GM12872 (cell line): Measurements from ENCODE around the gene IQGAP2.

ENCODE experiments used
- TF ChIP-seq, protein P1 (sequence below): IDR thresholded peaks from 3 replicates; pipeline ENCODE4 v1.5.1; 2011; ENCODE audit warnings: low read depth, mild to moderate bottlenecking, low read length, moderate library complexity; ENCODE audit not compliant: insufficient read depth

IQGAP2 gene

DNA sequence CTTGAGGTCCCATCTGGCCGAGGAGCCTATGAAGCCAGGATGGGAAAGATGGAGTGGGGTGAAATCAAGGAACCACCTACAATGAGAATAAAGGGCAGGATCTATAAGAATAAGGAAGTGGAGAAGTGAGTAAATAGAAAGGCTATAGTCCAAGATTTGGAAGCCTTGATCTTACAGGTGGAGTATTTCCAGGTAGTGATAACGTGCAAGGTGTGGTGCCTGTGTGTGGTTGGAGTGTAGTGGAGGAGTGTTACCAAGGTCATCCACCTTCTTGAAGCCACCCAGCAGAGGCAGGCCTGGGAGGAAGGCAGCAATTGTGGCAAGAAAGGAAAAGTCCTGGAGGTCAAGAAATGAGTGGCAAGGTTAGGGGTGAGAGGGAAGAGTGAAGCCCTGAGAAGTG, 72.9 kb downstream of the IQGAP2 start:
- TF ChIP-seq, protein P1, sequence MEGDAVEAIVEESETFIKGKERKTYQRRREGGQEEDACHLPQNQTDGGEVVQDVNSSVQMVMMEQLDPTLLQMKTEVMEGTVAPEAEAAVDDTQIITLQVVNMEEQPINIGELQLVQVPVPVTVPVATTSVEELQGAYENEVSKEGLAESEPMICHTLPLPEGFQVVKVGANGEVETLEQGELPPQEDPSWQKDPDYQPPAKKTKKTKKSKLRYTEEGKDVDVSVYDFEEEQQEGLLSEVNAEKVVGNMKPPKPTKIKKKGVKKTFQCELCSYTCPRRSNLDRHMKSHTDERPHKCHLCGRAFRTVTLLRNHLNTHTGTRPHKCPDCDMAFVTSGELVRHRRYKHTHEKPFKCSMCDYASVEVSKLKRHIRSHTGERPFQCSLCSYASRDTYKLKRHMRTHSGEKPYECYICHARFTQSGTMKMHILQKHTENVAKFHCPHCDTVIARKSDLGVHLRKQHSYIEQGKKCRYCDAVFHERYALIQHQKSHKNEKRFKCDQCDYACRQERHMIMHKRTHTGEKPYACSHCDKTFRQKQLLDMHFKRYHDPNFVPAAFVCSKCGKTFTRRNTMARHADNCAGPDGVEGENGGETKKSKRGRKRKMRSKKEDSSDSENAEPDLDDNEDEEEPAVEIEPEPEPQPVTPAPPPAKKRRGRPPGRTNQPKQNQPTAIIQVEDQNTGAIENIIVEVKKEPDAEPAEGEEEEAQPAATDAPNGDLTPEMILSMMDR = no peak

DNA sequence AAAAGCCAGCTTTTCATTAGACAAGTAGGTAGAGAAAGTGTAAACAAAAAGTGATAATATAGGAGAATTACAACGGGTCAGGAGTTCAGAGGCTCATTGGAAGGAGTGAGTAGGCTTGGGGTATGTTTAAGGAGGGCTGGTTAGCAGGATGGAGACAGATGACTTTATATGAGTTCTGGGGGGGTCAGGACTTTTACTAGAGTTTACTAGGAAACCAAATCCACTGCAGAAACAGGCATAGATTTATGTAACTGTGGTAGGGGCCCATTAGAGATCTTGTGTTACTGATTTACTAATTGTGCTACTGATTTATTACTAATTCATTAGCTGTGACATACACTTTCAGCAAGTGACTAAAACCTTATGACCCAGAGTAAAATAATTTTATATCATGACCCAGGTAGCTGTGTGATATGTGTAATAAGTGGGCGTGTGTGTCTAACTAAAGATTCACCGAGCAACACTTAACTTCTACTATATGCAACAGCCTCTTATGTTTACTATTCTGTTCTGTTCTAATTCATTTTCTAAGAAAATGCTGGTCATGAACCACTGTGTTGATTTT, 73.5 kb downstream of the IQGAP2 start:
- TF ChIP-seq, protein P1 = no peak

DNA sequence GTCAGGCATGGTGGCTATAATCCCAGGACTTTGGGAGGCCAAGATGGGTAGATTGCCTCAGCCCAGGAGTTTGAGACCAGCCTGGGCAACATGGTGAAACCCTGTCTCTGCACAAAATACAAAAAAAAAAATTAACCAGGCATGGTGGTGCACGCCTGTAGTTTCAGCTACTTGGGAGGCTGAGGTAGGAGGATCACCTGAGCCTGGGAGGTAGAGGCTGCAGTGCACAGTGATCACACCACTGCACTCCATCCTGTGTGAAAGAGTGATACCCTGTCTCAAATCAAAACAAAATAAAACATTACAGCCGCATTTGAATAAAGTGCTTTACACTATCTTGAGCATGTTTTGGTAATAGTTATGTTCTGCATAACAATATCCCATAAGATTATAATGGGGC, 74.0 kb downstream of the IQGAP2 start:
- TF ChIP-seq, protein P1 = no peak

GRCh38 chr5:76477571-76477970, 74.5 kb downstream of the IQGAP2 start:
- TF ChIP-seq, protein P1 = no peak

DNA sequence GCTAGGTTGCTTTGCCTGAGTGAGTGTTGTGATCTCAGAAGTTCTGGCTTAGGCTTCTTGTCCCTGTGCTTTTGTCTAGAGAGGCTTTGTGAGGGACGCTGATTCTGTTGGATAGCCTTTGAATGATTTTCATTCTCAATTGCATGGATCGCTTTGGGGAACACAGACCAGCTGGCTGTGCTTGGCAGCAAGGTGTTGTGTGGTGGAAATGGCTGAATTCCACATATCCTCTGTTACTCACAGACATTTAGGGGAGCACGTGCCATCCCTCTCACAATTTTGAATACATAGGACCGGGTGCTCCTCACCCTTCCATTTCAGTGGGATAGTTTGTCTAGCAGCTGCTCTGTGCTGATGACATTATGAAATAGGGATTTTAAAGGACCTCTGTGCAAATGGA, 76.2 kb downstream of the IQGAP2 start:
- TF ChIP-seq, protein P1 = no peak

GRCh38 chr5:76479973-76480667, 77.0 kb downstream of the IQGAP2 start:
- TF ChIP-seq, protein P1 = no peak

DNA sequence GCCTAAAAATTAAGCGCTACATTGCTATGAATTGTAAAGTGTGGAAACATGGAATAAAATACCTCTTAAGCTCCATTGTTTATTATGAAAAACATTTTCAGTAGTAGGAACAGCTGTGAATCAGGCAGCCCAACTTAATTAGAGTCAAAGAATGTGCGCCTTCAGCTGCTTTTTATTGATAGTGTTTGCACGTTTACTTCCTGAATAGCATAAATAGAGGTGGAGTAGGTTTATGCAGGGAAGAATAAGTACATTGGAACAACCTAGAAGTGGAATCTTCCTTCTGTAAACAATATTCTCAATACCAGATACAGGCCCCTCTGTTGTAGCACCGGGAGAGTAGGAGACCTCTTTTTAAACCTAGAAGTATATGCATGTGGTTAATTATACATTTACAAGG, 79.9 kb downstream of the IQGAP2 start:
- TF ChIP-seq, protein P1 = no peak
